Measurements from ENCODE around the gene PLCB4.

PLCB4 gene

GRCh38 chr20:9508240-9508661 lies 439.4 kb downstream of the PLCB4 start:
- DNase-seq (ENCODE audit: low read depth in 1 of 2, low spot score in 1 of 2), result no peak

GRCh38 chr20:9508696-9509178 lies 439.9 kb downstream of the PLCB4 start:
- no peak for DNase-seq (ENCODE audit: low read depth in 1 of 2, low spot score in 1 of 2)

DNA sequence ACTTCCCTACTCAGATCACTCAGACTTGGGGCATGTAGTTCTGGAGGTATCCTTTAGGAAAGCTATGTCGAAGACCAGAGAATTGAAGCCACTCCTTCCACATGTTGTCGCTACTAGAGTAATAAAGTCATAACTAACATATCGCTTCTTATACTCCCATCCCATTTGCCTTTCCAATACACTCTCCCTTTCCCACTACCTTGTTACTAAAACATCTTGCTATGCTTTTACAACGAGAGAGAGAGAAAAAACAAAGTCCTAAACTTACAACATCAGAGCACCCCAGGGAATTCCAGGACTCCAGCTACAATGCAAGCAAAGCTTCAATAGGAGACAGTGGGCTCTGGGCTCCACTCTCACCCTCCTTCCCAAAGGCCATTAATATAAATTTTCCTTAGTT lies 440.4 kb downstream of the PLCB4 start:
- no peak for DNase-seq (ENCODE audit: low read depth in 1 of 2, low spot score in 1 of 2)

DNA sequence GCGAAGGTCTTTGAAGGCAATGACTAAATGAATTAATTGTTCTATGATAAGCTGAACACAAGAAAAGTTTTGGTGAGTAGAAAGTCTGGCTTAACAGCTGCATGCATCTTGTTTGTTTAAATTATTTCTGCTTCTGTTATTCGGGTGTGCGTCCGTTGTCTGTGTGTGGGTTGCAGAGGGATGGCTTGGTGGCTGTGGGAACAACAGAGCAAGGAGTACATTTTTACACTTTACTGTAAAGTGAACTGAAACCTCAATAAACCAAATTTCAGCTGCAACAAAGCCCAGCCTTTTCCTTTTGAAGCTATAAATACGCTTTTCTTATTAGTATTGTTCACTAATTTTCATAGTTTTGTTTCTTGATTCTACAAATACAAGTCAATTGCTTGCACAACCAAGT lies 442.0 kb downstream of the PLCB4 start:
- DNase-seq (ENCODE audit: low read depth in 1 of 2, low spot score in 1 of 2), result no peak

DNA sequence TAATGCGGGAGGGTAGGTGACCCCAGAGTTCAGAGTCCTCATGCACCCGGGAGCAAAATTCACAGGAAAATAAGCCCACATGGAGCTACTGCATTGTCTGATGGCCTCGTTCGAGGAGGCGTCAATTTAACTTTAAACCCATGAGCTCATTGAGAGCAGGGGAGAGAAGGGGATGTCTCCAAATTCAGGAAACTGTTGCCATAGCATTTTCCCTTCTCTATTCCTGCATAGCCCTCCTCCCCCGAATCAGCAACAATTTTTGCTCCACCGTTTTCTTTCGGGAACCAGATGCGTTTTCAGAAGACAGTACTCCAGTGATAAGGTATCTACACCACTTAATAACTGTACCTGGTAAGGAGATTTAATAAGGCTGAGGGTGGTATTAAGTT lies 445.2 kb downstream of the PLCB4 start:
- DNase-seq (ENCODE audit: low read depth in 1 of 2, low spot score in 1 of 2), result no peak

DNA sequence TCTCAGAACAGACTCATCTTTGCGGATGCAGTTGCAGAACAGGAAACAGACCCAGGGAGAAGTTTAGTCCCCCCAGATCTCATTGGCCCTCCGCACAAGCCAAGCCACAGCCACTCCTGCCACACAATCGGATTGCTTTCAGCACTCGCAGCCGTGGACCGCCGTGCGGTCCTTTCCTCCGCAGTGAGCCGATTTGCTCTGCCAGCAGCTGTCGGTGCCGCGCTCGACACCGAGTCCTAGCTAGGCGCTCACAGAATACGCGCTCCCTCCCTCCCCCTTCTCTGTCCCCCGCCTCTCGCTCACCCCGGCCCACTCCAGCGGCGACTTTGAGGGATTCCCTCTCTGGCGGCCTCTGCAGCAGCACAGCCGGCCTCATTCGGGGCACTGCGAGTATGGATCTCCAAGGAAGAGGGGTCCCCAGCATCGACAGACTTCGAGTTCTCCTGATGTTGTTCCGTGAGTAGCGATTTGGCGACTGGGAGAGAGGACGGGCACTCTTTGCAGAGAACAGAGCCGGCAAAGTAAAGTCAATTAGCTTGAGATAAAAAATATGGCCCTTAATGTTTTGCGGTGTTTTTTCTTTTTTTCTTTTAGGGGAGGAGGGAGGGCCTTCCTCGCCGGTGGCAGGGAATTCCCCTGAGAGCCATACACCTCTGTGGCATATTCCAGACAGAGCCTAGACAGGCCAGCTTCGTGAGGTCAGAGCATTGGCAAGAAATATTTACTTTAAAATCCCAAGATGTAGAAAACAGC lies 445.8 kb downstream of the PLCB4 start, which contains the start of gene LAMP5:
LAMP5 (plus strand) TSS at position 130 of the 753 bp plus-strand sequence; CDS start at position 393, 263 bp downstream.
- no peak for DNase-seq (ENCODE audit: low read depth in 1 of 2, low spot score in 1 of 2)

GRCh38 chr20:9515214-9515585 lies 446.3 kb downstream of the PLCB4 start:
- no peak for DNase-seq (ENCODE audit: low read depth in 1 of 2, low spot score in 1 of 2)

DNA sequence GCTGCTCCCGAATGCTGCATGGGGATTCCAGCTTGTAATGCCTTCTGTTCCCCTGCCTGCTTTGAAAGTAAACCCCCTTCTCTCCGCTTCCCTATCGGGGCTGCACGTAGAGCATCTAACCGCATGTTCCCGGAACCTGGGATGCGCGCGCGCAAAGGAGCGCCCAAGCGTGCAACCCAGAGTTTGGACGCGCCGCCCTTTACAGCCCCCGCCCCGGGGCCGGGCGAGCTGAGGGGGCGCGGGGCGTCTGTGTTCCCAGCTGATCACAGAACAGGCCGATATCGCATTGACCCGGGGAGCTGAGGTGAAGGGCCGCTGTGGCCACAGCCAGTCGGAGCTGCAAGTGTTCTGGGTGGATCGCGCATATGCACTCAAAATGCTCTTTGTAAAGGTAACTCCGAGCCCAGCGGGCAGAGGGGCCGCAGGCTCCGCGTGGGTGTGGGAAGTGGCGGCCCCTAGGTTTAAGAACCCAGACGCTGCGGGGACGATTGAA lies 446.9 kb downstream of the PLCB4 start:
- no peak for DNase-seq (ENCODE audit: low read depth in 1 of 2, low spot score in 1 of 2)

- no peak for DNase-seq (ENCODE audit: low read depth in 1 of 2, low spot score in 1 of 2)
Measured at GRCh38 chr20:9516234-9516871, 447.5 kb downstream of the PLCB4 start.

DNA sequence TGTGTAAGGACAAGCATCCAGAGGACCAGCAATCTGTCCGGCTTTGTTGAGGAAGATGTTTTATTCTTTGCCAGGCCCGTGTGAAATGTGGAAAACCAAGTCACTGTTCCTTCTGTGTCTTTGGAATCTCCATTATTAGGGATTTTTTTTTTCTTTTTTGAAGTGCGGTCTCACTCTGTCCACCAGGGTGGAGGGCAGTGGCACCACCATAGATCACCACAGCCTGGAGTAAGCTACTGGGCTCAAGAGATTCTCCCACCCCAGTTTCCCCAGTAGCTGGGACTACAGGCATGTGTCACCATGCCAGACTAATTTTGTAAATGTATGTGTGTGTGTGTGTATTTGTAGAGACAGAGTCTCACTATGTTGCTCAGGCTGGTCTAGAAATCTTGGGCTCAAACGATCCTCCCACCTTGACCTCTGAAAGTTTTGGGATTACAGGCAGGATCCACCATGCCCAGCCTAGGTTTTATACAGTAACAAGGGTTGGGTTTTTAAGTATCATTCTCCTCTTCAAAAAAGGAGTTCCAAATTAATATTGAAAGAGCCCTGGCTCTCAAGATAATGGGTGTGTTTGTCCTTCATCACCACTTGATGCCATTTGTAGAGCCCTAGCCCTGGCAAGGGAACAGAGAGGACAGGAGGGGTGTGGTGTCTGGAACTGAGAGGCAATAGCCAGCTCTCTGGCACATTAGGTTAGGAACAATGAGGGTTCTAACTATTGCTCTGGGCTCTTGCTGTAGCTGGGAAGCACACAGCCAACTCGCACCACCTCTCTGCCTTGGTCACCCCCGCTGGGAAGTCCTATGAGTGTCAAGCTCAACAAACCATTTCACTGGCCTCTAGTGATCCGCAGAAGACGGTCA lies 448.6 kb downstream of the PLCB4 start:
- DNase-seq (ENCODE audit: low read depth in 1 of 2, low spot score in 1 of 2), result no peak

DNA sequence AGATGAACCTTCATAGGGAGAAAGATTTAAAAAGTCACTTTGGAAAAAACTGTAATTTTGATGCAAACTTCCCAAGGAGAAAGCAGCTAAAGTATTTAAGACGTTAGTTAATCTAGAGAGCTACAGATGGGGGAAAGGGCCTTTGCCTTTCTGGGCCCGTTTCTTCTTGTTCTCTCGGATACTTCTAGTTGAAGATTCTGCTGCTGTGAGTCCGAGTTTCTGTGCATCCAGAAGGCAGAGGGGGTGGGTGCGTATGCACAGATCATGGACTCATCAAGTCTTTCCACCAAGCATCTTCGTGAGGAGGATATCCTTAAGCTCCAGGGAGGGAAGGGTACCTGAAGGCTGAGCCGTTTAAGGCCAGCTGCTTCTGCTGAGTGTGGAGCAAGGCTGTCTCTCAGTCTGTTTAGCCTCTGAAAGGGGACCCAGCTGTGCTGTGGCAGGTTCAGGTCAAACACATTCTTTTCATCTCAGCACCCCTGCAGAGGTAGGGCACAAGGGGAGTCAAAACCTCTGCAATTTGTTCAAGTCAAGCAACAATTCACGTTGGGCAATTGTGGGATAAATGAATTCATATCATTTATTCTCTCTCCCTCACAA lies 449.8 kb downstream of the PLCB4 start:
- DNase-seq (ENCODE audit: low read depth in 1 of 2, low spot score in 1 of 2), result no peak

DNA sequence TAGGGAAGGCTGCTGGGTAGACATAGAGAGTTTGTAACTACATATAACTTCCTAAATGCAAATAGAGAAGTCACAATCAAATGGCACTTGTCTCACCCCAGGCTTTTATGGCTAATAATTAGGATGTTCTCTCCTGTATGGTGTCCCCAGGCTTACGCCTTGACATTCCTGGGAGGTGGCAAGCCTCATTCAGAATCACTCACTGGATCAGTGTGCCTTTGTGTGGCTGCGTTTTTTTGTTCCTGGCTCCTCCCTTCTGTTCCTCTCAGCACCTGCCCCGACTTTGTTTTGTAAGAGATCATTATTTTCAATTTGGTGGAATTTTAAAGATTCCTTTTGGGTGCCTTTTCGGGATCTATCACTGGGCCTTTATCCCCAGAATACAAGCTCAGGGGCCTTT lies 451.2 kb downstream of the PLCB4 start:
- no peak for DNase-seq (ENCODE audit: low read depth in 1 of 2, low spot score in 1 of 2)

DNA sequence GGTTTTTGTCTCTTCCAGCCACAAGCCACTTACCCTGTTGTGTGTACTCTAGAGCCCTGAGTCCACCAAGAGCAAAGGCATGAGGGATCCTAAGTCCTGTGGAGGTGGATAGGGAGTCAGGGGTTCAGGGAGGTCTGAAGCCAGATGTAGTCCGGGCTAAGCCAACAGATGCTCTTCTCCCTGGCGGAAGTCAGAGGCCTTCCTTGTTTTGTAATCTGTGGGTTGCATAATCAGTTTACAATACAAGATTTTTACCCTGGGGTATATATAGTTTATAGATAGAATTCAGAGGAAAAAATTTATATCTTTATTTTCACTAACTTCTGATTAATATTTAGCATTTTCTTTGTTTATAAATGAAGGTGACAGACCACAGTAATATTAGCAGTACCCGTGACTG lies 454.7 kb downstream of the PLCB4 start:
- no peak for DNase-seq (ENCODE audit: low read depth in 1 of 2, low spot score in 1 of 2)

All from activated T-helper 1 cell treated with anti-CD3 and anti-CD28 coated beads, Interleukin-2, amount 50 U/mL, for 16 hours (primary cell).